HG03139 (cell line): Measurements from ENCODE around the gene DPM1.

Experiments
- ATAC-seq: cut with Tn5 transposase; IDR thresholded peaks from one replicate; pipeline ENCODE4 v1.9.1; 2021; ENCODE audit not compliant: unreplicated experiment

DPM1 gene

DNA sequence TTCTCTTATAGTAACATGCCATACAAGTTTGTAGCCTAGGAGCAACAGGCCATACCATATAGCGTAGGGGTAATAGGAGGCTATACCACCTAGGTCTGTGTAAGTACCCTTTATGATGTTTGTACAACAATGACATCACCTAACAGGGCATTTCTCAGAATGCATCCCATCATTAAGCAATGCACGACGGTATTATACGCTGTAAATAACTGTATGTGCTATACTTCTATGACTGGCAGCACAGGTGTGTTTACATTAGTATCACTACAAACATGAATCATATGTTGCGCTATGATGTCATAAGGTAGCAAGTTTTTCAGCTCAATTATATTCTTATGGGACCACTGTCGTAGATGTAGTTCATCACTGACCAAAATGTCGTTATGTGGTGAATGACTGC, 58.1 kb downstream of the DPM1 start:
- ATAC-seq, result no peak

DNA sequence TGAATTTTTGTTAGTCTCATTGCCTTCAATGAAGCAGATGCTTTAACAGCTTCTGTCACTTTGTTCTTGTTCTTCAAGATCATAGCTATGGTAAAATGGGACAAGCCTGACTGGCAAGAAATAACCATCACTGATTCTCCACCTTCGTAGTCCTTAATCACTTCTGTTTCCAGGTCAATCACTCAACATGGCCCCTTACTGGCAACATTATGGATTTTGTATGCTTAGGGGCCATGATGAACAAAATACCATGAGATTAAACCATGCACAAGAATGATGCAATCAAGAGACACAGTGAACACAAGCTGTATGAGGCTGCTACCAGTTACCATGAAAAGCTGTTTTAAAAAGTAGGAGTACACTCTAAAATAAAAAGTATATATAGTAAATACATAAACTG, 59.9 kb downstream of the DPM1 start:
- ATAC-seq, result no peak

DNA sequence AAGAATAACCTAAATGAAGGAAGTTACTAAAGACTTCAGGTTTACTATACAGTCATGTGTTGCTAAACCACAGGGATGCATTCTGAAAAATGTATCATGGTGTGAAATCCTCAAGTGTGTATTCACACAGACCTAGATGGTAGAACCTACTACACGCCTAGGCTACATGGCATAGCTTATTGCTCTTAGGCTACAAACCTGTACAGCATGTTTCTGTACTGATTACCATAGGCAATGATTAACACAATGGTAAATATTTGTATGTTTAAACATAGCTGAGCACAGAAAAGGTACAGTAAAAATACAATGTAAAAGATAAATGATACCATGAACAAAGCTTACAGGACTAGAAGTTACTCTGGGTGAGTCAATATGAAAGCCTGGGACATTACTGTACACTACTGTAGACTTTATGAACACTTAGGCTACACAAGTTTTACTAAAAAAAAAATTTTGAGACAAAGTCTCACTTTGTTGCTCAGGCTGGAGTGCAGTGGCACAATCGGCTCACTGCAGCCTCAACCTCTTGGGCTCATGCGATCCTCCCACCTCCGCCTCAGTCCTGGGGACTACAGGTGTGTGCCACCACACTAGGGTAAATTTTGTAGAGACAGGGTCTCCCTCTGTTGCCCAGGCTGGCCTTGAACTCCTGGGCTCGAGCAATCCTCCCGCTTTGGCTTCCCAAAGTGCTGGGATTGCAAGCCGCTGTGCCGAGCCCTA, 63.1 kb downstream of the DPM1 start:
- no peak for ATAC-seq

DNA sequence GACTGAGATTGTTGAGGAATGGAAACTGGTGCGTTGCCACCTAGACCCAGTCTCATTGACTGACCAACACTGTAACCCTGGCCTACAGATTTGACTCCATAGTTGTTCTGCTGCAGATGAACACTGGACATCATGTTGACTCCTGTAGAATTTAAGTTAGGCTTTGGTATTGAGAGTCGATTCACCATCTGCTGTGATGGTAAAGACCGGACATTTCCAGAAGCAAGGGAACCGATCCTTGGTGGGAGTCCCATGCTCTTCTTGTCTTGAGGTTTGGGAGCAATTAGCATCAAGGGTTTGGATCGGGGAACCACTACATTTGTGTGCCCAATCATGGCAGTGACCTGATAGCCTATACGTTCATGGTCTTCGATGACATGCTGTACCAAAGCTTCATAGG, 64.7 kb downstream of the DPM1 start:
- ATAC-seq, result no peak

DNA sequence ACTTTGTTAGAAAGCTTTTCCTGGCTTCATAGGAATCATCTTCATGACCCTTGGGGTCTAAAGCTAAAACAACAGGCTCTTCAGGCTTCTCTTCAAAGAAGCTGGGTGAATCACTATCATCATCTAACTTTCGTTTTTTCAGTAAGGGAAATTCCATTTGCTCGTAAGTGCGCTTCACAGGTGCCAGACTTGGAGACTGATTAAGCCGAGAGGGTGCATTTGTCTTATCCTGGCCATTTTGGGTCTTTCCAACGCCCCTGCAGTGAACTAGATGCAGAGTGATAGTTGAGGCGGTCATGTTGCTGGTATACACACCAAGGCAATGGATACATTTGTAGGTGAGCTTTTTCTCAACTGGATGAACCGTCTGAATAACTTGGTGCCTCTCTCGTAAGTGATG, 65.9 kb downstream of the DPM1 start:
- no peak for ATAC-seq

DNA sequence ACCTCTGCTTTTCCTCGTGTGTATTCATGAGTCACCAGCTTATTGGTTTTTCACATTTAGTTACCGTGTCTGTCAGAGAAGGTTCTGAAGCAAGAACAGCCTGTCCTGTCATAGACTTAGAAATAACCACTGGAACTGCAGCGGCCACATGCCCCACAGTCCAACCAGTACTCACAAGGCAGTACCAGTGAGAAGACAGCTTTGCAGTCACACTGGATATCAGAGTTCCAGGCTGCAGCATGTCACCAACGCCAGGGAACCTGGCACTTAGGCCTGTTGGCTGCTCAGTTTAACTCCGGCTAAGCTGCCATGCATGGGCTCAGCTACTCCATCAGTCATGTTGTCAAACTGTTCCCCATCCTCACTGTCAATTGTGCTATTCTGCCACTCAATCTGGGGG, 67.2 kb downstream of the DPM1 start:
- ATAC-seq, result no peak

DNA sequence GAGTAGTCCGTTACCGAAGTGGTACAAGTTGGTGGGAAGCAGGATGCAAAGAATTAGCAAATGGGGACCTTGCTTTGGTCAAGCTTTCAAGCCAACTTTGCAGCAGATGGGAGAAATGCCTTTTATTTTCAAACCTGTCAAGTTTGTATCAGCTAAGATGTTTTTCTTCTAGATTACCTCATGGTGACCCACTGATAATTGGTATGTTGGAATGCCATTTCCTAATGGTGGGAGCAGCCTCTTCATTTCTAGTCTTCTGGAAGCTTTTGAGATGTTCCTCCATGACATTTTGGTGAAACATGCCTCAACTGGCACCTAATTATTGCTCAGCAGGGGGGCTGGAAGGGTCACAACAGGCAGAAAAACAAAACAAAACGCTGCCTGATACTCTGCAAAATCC, 70.8 kb downstream of the DPM1 start:
- no peak for ATAC-seq

DNA sequence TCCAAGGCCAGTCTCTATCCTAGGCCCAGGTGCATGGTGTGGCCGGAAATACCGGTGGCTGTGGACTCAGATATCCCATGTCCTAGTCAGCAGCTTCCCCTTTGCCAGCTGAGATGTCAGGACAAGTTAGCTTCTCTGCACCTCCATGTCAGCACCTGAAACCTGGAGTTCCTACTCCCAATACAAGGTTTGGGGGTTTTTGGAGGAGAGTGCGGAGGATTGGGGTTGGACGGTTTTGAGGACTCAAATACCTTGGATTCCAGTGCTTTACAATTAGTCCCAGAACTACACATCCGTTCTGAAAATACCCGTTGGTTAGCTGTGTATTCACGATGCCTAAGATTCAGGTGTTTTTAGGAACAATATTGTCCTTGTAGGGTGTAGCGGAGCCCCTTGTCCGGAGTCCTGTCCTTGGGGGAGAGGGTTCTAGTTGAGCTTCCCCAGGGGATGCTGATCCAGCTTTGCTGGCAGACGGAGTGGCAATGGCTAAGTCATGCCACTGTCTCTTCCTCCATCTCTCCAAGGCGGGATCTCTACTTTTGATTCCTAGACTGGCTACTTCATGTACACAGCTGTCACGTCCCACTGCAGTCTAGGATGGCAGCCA, 72.0 kb downstream of the DPM1 start:
- no peak for ATAC-seq

DNA sequence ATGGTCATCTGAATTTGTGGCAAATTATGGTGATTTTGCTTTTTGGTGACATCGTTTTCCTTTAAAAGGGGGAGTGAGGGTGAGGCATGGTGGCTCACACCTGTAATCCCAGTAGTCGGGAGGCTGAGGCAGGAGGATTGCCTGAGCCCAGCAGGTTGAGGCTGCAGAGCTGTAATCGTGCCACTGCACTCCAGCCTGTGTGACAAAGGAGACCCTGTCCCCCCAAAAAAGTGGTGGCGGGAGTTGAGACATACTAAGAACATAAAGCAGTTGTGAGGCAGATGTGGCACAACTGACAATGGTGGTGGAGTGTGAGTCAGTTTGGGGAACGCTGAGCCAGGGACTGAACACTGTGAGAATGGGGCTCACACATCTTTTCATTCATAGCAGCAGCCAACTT, 72.6 kb downstream of the DPM1 start:
- no peak for ATAC-seq

DNA sequence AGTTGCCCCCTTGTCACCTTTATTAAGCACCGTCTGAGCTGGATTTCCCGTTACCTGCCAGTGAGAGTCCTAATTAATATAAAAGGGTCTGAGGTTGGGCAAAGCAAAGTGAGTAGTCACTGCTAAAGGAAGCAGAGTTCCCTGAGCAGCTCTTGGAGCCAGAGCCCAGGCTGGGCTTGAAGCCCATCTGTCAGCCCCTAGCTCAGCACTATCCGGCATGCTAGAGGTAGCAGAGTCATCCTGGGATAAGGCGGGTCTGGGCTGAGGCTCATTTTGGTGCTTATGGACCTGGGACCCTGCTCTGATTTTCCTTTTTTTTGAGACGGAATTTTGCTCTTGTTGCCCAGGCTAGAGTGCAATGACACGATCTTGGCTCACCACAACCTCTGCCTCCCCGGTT, 73.3 kb downstream of the DPM1 start:
- no peak for ATAC-seq
